ENCODE measurements around the gene ABCA6.
"Not testable (repeated sequence)": the region's sequence is repeated elsewhere in the genome, so short reads cannot be mapped to it uniquely, and the experiment has no call there.

- TF ChIP-seq CTCF (IDR thresholded peaks at IDR 0.05; ENCODE audit: borderline replicate concordance, extremely low read depth, low read length, poor library complexity, severe bottlenecking); EZH2 (IDR thresholded peaks at IDR 0.05; ENCODE audit: borderline replicate concordance, low read depth, low read length, severe bottlenecking): not testable (repeated sequence)
Observed at GRCh38 chr17:69072803-69073256, 68.9 kb downstream of the ABCA6 start.

All from DND-41 (cell line).